Transverse colon (tissue), 4 donors: Measurements from ENCODE around the gene PRPF6. TPM values are rescaled to one million over a fixed set of nuclear protein-coding genes. Genes with fewer than 3 reads are reported as not detected.

Experiments
- DNase-seq: peaks from one replicate; pipeline ENCODE4 v3.0.0-alpha.2; 2019
- H3K27ac ChIP-seq, 4 donors: fragments of 200-600 bp; sonication (generic); 2 replicates each; pipeline ENCODE4 v1.5.1; 2016 to 2018; ENCODE audit warnings: inconsistent platforms in 4 of 4
- H3K27me3 ChIP-seq: fragments of 200-600 bp; sonication (generic); 2 replicates; pipeline ENCODE4 v1.5.1; 2017; ENCODE audit warnings: inconsistent platforms
- H3K36me3 ChIP-seq, 4 donors: fragments of 200-600 bp; sonication (generic); 2 replicates each; pipeline ENCODE4 v1.5.1; 2017 to 2019; ENCODE audit warnings: inconsistent platforms in 4 of 4
- H3K4me1 ChIP-seq, 4 donors: fragments of 200-600 bp; sonication (generic); 2 replicates each; pipeline ENCODE4 v1.5.1; 2017 to 2020; ENCODE audit warnings: inconsistent platforms in 4 of 4
- H3K4me3 ChIP-seq, 4 donors: fragments of 200-600 bp; sonication (generic); 1 replicate in 1 of 4; 2 replicates in 3 of 4; pipeline versions ENCODE4 v1.5.1 to v1.6.1; 2017 to 2019; ENCODE audit warnings: inconsistent platforms in 4 of 4
- H3K9me3 ChIP-seq, 2 donors: fragments of 200-600 bp; sonication (generic); 2 replicates each; pipeline ENCODE4 v1.5.1; 2017 to 2019; ENCODE audit warnings: inconsistent platforms in 2 of 2
- EP300 ChIP-seq: sonication (generic); formaldehyde crosslinking; IDR thresholded peaks from one replicate; pipeline ENCODE4 v1.6.1; 2017; ENCODE audit warnings: antibody characterized with exemption, low read depth
- POLR2A ChIP-seq: fragments of 450-650 bp; IDR thresholded peaks from one replicate; pipeline ENCODE4 v1.6.1; 2016; ENCODE audit warnings: antibody characterized with exemption, mild to moderate bottlenecking, moderate library complexity
- POLR2AphosphoS5 ChIP-seq, 3 donors: sonication (generic); formaldehyde crosslinking; IDR thresholded peaks; one replicate each; pipeline ENCODE4 v1.6.1; 2016; ENCODE audit warnings: antibody characterized with exemption in 3 of 3
- WGBS, 2 donors: methylation state at CpG; one replicate each; pipeline ENCODE4 v1.1.5; 2018; ENCODE audit warnings: low coverage in 1 of 2; 5-methylcytosine and 5-hydroxymethylcytosine counted together
- in situ Hi-C, 4 donors: fragments of 200-750 bp; cut with MboI; loops; one replicate each; pipeline versions ENCODE4 v1.15.0 to v1.15.1; 2017; ENCODE audit warnings: low sequenced_read_pairs in 3 of 4, low pct_ligation_motif_present in 1 of 4, low pct_unique_long_range_greater_than_20kb in 1 of 4
- intact Hi-C: fragments of 100-400 bp; cut with DNase I; formaldehyde crosslinking; loops from one replicate; pipeline ENCODE4 v1.15.1; 2023; ENCODE audit warnings: low total_unique reads
- total RNA-seq, 4 donors: library from RNA; depleted of rRNA; stranded (reverse); fragments of >200 nt; gene quantifications; one replicate each; pipeline ENCODE4 v1.1.0, GENCODE V29; 2016
- TF ChIP-seq, protein P1 (sequence below), 5 experiments: fragments of 200-600 bp in 3 of 5; fragments of 450-650 bp in 2 of 5; sonication (generic) in 3 of 5; IDR thresholded peaks; 1 replicate in 2 of 5; 2 replicates in 3 of 5; pipeline ENCODE4 v1.5.1; 2016 to 2017; ENCODE audit warnings: antibody characterized with exemption in 5 of 5, inconsistent platforms in 3 of 5, mild to moderate bottlenecking in 2 of 5, moderate library complexity in 1 of 5

PRPF6 gene
- total RNA-seq, 4 donors from 2014 or later, result 29.2 to 55.7 (median 51.8) TPM

- intact Hi-C loops (no loop called here), in situ Hi-C loops (no loop called here)
- H3K4me3 ChIP-seq, result no peak overlapping the region
- H3K4me1 ChIP-seq, result peaks cover under 1% of the 10 kb centered on the region in 4 donors
- no peaks in the 10 kb centered on the region for H3K27me3 ChIP-seq
- H3K9me3 ChIP-seq, result no peaks in the 10 kb centered on the region
- DNase-seq, result no peak
- no peaks in the 10 kb centered on the region for H3K36me3 ChIP-seq
- WGBS, 2 donors, result 92% methylated on average over 16 of the region's 27 CpGs; no CpG with 5 or more reads in 1 of the 2 donors
- TF ChIP-seq POLR2AphosphoS5 (IDR thresholded peaks at IDR 0.05) (no peak), POLR2A (no peak), EP300 (no peak)
- TF ChIP-seq, protein P1, sequence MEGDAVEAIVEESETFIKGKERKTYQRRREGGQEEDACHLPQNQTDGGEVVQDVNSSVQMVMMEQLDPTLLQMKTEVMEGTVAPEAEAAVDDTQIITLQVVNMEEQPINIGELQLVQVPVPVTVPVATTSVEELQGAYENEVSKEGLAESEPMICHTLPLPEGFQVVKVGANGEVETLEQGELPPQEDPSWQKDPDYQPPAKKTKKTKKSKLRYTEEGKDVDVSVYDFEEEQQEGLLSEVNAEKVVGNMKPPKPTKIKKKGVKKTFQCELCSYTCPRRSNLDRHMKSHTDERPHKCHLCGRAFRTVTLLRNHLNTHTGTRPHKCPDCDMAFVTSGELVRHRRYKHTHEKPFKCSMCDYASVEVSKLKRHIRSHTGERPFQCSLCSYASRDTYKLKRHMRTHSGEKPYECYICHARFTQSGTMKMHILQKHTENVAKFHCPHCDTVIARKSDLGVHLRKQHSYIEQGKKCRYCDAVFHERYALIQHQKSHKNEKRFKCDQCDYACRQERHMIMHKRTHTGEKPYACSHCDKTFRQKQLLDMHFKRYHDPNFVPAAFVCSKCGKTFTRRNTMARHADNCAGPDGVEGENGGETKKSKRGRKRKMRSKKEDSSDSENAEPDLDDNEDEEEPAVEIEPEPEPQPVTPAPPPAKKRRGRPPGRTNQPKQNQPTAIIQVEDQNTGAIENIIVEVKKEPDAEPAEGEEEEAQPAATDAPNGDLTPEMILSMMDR (IDR thresholded peaks at IDR 0.05), result no peak
- H3K27ac ChIP-seq, result no peak overlapping the region
Measured at GRCh38 chr20:63963348-63963741, 17.6 kb upstream of the PRPF6 start.

DNA sequence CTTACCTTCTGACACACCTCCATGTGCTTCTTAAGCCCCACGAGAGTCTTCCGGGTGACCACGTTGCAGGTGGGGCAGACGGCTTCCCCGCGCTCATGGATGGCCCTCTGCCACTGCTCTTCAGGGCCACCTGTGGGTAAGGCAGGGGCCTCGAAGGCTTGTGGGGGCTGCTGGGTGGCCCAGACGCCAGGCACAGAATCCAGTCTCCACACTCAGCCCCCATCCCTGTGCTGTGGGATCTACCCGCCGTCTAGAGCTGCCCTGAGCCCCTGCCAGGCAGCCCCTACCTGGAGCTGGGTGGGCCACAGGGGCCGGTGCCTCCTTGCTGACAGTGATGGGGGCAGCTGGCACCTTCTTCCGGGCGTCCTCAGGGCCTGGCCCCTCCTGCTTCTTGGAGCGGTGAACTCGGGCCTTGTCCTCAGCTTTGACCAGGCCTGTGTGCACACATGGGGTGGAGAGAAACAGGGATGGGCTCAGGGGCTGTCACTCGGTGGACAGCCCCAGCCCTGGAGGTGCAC, 17.1 kb upstream of the PRPF6 start:
- Histone ChIP-seq H3K27ac (no peak overlapping the region), H3K36me3 (no peaks in the 10 kb centered on the region), H3K9me3 (no peaks in the 10 kb centered on the region), H3K4me3 (no peak overlapping the region), H3K4me1 (peaks cover 5 to 6% (median 6%) of the 10 kb centered on the region in 4 donors), H3K27me3 (peaks cover under 1% of the 10 kb centered on the region)
- in situ Hi-C loops, result no loop called here
- 92 to 100% methylated on average over 1 to 12 of the region's 16 CpGs for WGBS, 2 donors
- no peak for DNase-seq
- intact Hi-C loops, result no loop called here
- no peak for TF ChIP-seq EP300
- TF ChIP-seq, protein P1 (IDR thresholded peaks at IDR 0.05), result no peak
- no peak for TF ChIP-seq POLR2AphosphoS5 (IDR thresholded peaks at IDR 0.05)
- no peak for TF ChIP-seq POLR2A

DNA sequence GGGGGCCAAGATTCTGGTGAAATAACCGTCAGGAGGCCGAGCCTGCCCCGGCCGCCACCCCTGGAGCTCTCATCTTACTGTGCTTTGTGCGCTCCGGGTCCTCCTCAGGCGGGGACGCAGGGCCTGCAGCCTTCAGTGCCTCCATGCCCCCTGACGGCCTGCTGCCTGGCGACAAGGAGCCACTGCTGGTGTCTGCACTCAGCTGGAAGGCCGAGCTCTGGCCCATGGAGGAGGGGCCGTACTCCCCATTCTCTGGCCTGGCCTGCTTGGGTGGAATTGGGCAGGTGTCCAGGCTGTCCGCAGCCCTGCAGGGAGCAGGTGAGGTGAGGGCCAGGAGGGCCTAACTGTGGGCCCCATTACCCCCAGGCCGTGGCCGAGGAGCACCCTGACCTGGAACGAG, 16.5 kb upstream of the PRPF6 start:
- Histone ChIP-seq H3K4me3 (no peak overlapping the region), H3K27me3 (peaks cover 5% of the 10 kb centered on the region), H3K27ac (no peak overlapping the region), H3K36me3 (no peaks in the 10 kb centered on the region), H3K4me1 (peaks cover 8 to 10% (median 9%) of the 10 kb centered on the region in 4 donors), H3K9me3 (no peaks in the 10 kb centered on the region)
- TF ChIP-seq, protein P1 (IDR thresholded peaks at IDR 0.05), result no peak
- TF ChIP-seq EP300, result no peak
- intact Hi-C loops (no loop called here), in situ Hi-C loops (no loop called here)
- WGBS, 2 donors, result 91% methylated on average over 16 of the region's 16 CpGs; no CpG with 5 or more reads in 1 of the 2 donors
- no peak for DNase-seq

DNA sequence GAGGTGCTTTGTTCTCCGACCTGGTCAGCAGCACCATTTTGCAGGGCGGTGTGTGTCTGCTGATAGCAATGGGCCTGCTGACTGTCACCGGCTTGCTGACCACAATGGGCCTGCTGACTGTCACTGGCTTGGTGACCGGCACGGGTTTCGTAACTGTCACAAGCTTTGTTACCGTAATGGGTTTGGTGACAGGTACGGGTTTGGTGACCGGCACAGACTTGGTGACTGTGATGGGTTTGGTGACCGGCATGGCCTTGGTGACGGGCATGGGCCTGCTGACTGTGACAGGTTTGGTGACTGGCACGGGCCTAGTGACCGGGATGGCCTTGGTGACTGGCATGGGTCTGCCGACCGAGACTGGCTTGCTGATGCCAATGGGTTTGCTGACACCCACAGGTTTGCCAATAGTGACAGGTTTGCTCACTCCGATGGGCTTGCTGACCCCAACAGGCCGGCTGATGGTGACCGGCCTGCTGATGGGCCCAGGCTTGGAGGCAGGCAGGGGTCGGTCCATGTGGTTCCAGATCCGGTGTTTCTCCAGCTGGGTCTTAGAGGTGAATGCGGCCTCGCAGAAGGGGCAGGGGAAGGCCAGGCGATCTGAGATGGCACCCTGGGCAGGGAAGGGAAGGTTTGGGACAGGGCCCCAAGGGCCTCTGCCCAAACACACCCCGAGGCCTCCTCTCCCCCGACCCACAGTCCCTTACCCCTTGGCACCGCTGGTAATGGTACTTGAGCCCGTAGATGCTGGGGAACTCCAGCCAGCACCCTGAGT, 14.6 kb upstream of the PRPF6 start:
- Histone ChIP-seq H3K36me3 (no peaks in the 10 kb centered on the region), H3K27me3 (peaks cover 13% of the 10 kb centered on the region), H3K27ac (no peak overlapping the region), H3K4me1 (peaks cover 8 to 16% (median 11%) of the 10 kb centered on the region in 4 donors), H3K4me3 (no peak overlapping the region), H3K9me3 (no peaks in the 10 kb centered on the region)
- in situ Hi-C loops (no loop called here), intact Hi-C loops (no loop called here)
- 94% methylated on average over 27 of the region's 27 CpGs; no CpG with 5 or more reads in 1 of the 2 donors for WGBS, 2 donors
- no peak for TF ChIP-seq POLR2A
- TF ChIP-seq POLR2AphosphoS5 (IDR thresholded peaks at IDR 0.05), result no peak
- TF ChIP-seq EP300, result no peak
- TF ChIP-seq, protein P1 (IDR thresholded peaks at IDR 0.05), result no peak
- DNase-seq, result no peak
